ENCODE results near the gene URI1. TPM values are rescaled to one million over a fixed set of nuclear protein-coding genes. Genes with fewer than 3 reads are reported as not detected.

Gene URI1
- total RNA-seq, 6 donors from 2014 or later, result 23.3 to 56.7 (median 40.3) TPM

- Histone ChIP-seq H3K27ac (no peak overlapping the region), H3K36me3 (no peaks in the 10 kb centered on the region), H3K4me1 (peaks cover 29 to 44% (median 40%) of the 10 kb centered on the region in 4 donors), H3K9me3 (no peaks in the 10 kb centered on the region), H3K4me3 (no peak overlapping the region), H3K27me3 (no peaks in the 10 kb centered on the region)
- no peak for DNase-seq
- TF ChIP-seq CTCF (IDR thresholded peaks at IDR 0.05), result no peak
- ATAC-seq (ENCODE audit: low FRiP score in 2 of 2), result no peak
Measured at GRCh38 chr19:29966588-29967249, 24.7 kb downstream of the URI1 start.

DNA sequence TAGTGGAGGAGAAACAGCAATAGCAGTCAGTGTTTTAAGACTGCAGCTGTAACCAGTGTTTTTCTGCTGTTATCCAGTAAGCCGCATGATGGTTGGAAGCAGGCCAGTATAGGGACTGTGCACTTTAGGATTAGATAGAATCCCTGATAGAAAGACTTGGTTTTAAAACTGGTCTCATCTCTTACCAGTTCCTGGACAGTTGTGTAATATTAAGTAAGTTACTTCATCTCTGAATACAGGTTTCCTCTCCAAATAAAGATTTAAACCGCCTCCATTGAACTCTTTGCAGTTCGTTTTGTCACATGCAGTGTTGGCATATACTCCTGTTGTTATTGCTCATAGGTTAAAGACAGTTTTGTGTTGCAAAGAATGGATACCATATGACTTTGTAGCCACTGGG lies 25.6 kb downstream of the URI1 start:
- TF ChIP-seq EP300 (IDR thresholded peaks at IDR 0.05), result no peak
- TF ChIP-seq CTCF (IDR thresholded peaks at IDR 0.05), result no peak
- TF ChIP-seq POLR2AphosphoS5 (IDR thresholded peaks at IDR 0.05), result no peak
- peaks cover 29 to 49% (median 41%) of the 10 kb centered on the region in 4 donors for H3K4me1 ChIP-seq
- no peak overlapping the region for H3K27ac ChIP-seq
- H3K36me3 ChIP-seq, result no peaks in the 10 kb centered on the region
- ATAC-seq (ENCODE audit: low FRiP score in 2 of 2) (no peak), DNase-seq (no peak)
- no peaks in the 10 kb centered on the region for H3K27me3 ChIP-seq
- WGBS, 2 donors, result 32 to 46% methylated on average over 3 of the region's 3 CpGs
- H3K9me3 ChIP-seq, result no peaks in the 10 kb centered on the region
- no peak overlapping the region for H3K4me3 ChIP-seq

GRCh38 chr19:29969891-29970290 lies 27.9 kb downstream of the URI1 start:
- WGBS, 2 donors, result 69 to 73% methylated on average over 3 of the region's 3 CpGs

GRCh38 chr19:29971002-29971401 lies 29.0 kb downstream of the URI1 start:
- peaks cover 12 to 35% (median 25%) of the 10 kb centered on the region in 4 donors for H3K4me1 ChIP-seq
- no peak for ATAC-seq (ENCODE audit: low FRiP score in 2 of 2)
- no peak overlapping the region for H3K27ac ChIP-seq
- no peak overlapping the region for H3K4me3 ChIP-seq
- WGBS, 2 donors, result 74 to 76% methylated on average over 2 of the region's 2 CpGs
- H3K36me3 ChIP-seq, result no peaks in the 10 kb centered on the region
- no peaks in the 10 kb centered on the region for H3K9me3 ChIP-seq
- no peak for DNase-seq
- H3K27me3 ChIP-seq, result no peaks in the 10 kb centered on the region
- TF ChIP-seq EP300 (IDR thresholded peaks at IDR 0.05) (no peak), POLR2A (IDR thresholded peaks at IDR 0.05) (no peak), CTCF (IDR thresholded peaks at IDR 0.05) (no peak), POLR2AphosphoS5 (IDR thresholded peaks at IDR 0.05) (no peak)

More at GRCh38 chr19:29969891-29970290, 27.9 kb downstream of the URI1 start:
- TF ChIP-seq CTCF (IDR thresholded peaks at IDR 0.05), result no peak
- no peak for TF ChIP-seq EP300 (IDR thresholded peaks at IDR 0.05)
- TF ChIP-seq POLR2AphosphoS5 (IDR thresholded peaks at IDR 0.05), result no peak
- no peak for TF ChIP-seq POLR2A (IDR thresholded peaks at IDR 0.05)
- H3K4me1 ChIP-seq, result peaks cover 22 to 46% (median 37%) of the 10 kb centered on the region in 4 donors
- no peaks in the 10 kb centered on the region for H3K9me3 ChIP-seq
- ATAC-seq (ENCODE audit: low FRiP score in 2 of 2), result no peak
- no peak for DNase-seq
- no peak overlapping the region for H3K4me3 ChIP-seq
- H3K36me3 ChIP-seq, result no peaks in the 10 kb centered on the region
- no peaks in the 10 kb centered on the region for H3K27me3 ChIP-seq
- no peak overlapping the region for H3K27ac ChIP-seq

- Histone ChIP-seq H3K36me3 (no peaks in the 10 kb centered on the region), H3K4me3 (no peak overlapping the region), H3K27me3 (no peaks in the 10 kb centered on the region), H3K4me1 (peaks cover 8 to 28% (median 19%) of the 10 kb centered on the region in 4 donors), H3K9me3 (no peaks in the 10 kb centered on the region), H3K27ac (no peak overlapping the region)
- no peak for DNase-seq
- 89 to 96% methylated on average over 3 of the region's 3 CpGs for WGBS, 2 donors
- ATAC-seq (ENCODE audit: low FRiP score in 2 of 2), result no peak
- TF ChIP-seq CTCF (IDR thresholded peaks at IDR 0.05), result no peak
- no peak for TF ChIP-seq POLR2A (IDR thresholded peaks at IDR 0.05)
- TF ChIP-seq EP300 (IDR thresholded peaks at IDR 0.05), result no peak
- no peak for TF ChIP-seq POLR2AphosphoS5 (IDR thresholded peaks at IDR 0.05)
Measured at GRCh38 chr19:29971648-29972047, 29.6 kb downstream of the URI1 start.
